OCI-LY7 (cell line): Measurements from ENCODE around the gene DPH7. TPM values are rescaled to one million over a fixed set of nuclear protein-coding genes. Genes with fewer than 3 reads are reported as not detected.

Experiments
- BruUV-seq: library from RNA; stranded (reverse); fragments of 400-500 nt; replicated peaks from 2 replicates; lab custom pipeline; 2021; lab: Mats Ljungman, UMichigan
- CTCF ChIA-PET: fragments of 300-600 bp; sonication (Branson Sonifier 250); formaldehyde crosslinking; loops from one replicate; lab custom pipeline; 2022; ENCODE audit warnings: antibody characterized with exemption; ENCODE audit not compliant: unreplicated experiment; lab: Charles Lee
- POLR2A ChIA-PET: fragments of 300-600 bp; sonication (Branson Sonifier 250); formaldehyde crosslinking; loops from one replicate; lab custom pipeline; 2022; ENCODE audit warnings: antibody characterized with exemption; lab: Charles Lee
- DNase-seq: peaks from one replicate; pipeline ENCODE4 v3.0.0-alpha.2; 2015; ENCODE audit warnings: low spot score
- H2AFZ ChIP-seq: fragments of 200-600 bp; sonication (generic), shearing (Covaris generic); 2 replicates; pipeline ENCODE4 v1.6.1; 2014; ENCODE audit warnings: mild to moderate bottlenecking, antibody characterized with exemption, low read length, moderate library complexity
- H3K27ac ChIP-seq: fragments of 200-600 bp; sonication (generic); 2 replicates; pipeline ENCODE4 v1.5.1; 2014; ENCODE audit warnings: mixed run types, low read depth, mild to moderate bottlenecking, moderate library complexity, low read length, inconsistent platforms; ENCODE audit not compliant: poor library complexity, severe bottlenecking
- H3K36me3 ChIP-seq: fragments of 200-600 bp; sonication (generic); 2 replicates; pipeline ENCODE4 v1.6.1; 2014; ENCODE audit warnings: mild to moderate bottlenecking, antibody characterized with exemption, low read length, moderate library complexity, mixed read lengths; ENCODE audit not compliant: insufficient read depth
- H3K4me1 ChIP-seq: fragments of 200-600 bp; sonication (generic); 2 replicates; pipeline ENCODE4 v1.5.1; 2014; ENCODE audit warnings: mild to moderate bottlenecking, low read length; ENCODE audit not compliant: insufficient read depth, poor library complexity, severe bottlenecking
- H3K4me2 ChIP-seq: fragments of 200-600 bp; sonication (generic); 2 replicates; pipeline ENCODE4 v1.6.1; 2014; ENCODE audit warnings: mild to moderate bottlenecking, low read length
- H3K4me3 ChIP-seq: fragments of 200-600 bp; sonication (generic); 2 replicates; pipeline ENCODE4 v1.5.1; 2014; ENCODE audit warnings: mild to moderate bottlenecking, low read depth, low read length; ENCODE audit not compliant: poor library complexity, severe bottlenecking
- H3K79me2 ChIP-seq: fragments of 200-600 bp; sonication (generic); 2 replicates; pipeline ENCODE4 v1.6.1; 2016; ENCODE audit warnings: low read depth, mild to moderate bottlenecking, low read length, moderate library complexity, mixed read lengths; ENCODE audit not compliant: insufficient read depth
- H3K9me2 ChIP-seq: fragments of 200-600 bp; sonication (generic); 2 replicates; pipeline ENCODE4 v1.6.1; 2016; ENCODE audit warnings: mild to moderate bottlenecking, low read length, mixed read lengths; ENCODE audit not compliant: insufficient read depth
- H3K9me3 ChIP-seq: fragments of 200-600 bp; sonication (generic); 2 replicates; pipeline ENCODE4 v1.6.1; 2014; ENCODE audit warnings: mild to moderate bottlenecking, mixed run types, low read length, mixed read lengths
- H4K20me1 ChIP-seq: fragments of 200-600 bp; sonication (generic); 2 replicates; pipeline ENCODE4 v1.6.1; 2014; ENCODE audit warnings: mild to moderate bottlenecking, antibody characterized with exemption, low read length, moderate library complexity, mixed read lengths; ENCODE audit not compliant: insufficient read depth
- CTCF ChIP-seq: fragments of 200-600 bp; sonication (generic); conservative IDR thresholded peaks from 2 replicates; pipeline ENCODE4 v1.5.1; 2014; ENCODE audit warnings: mild to moderate bottlenecking, antibody characterized with exemption, low read length, moderate library complexity, mixed read lengths
- EZH2phosphoT487 ChIP-seq: fragments of 200-600 bp; sonication (generic); IDR thresholded peaks from 2 replicates; pipeline ENCODE4 v1.6.1; 2018; ENCODE audit warnings: low read depth, borderline replicate concordance, mild to moderate bottlenecking, mixed run types, antibody characterized with exemption, low read length, moderate library complexity, mixed read lengths
- intact Hi-C: fragments of 100-400 bp; cut with micrococcal nuclease; formaldehyde crosslinking; loops from one replicate; pipeline ENCODE4 v1.10.0; 2022; ENCODE audit not compliant: unreplicated experiment
- total RNA-seq, 2 experiments: library from RNA; depleted of rRNA in 1 of 2; stranded (reverse); fragments of >200 nt in 1 of 2; shearing (Covaris generic) in 1 of 2; gene quantifications; 2 replicates each; pipeline ENCODE4 v1.2.3, GENCODE V29; 2014 to 2022

Gene DPH7
- total RNA-seq, 2 experiments from 2014 or later, result 72.9 to 95.6 TPM

GRCh38 chr9:137592767-137593166, 14.0 kb upstream of the DPH7 start:
- H3K9me2 ChIP-seq, result no peaks in the 10 kb centered on the region
- no TSS peak for BruUV-seq

GRCh38 chr9:137590469-137591383, 12.0 kb upstream of the DPH7 start, which contains the start of gene ZMYND19:
Gene ZMYND19 (minus strand): TSS chr9:137590512. CDS start chr9:137590263, 249 bp downstream.
- ChIA-PET CTCF (interaction anchor here (1.2 kb wide), 1 partner anchor 79 kb away, joined by 3 read pairs; no protein-coding TSS in a partner anchor), POLR2A (interaction anchor here (0.5 to 1.1 kb wide), 5 partner anchors 10 to 37 kb away, joined by 3 to 7 read pairs (median 3); partner anchors contain the start of gene ARRDC1)
- Histone ChIP-seq H2AFZ (peak within 1 kb of the TSS; percentile 92; the same call in 1 of the 2 replicates), H3K79me2 (peaks cover 15% of the 10 kb centered on the region; the same call in 1 of the 2 replicates), H3K4me3 (peak within 1 kb of the TSS; percentile 96), H3K4me2 (peak within 1 kb of the TSS; percentile 93), H3K27ac (peak within 1 kb of the TSS; percentile 29), H3K9me2 (no peaks in the 10 kb centered on the region), H3K4me1 (peaks cover 13% of the 10 kb centered on the region), H3K9me3 (no peaks in the 10 kb centered on the region), H3K36me3 (peaks cover 37% of the 10 kb centered on the region), H4K20me1 (peaks cover 8% of the 10 kb centered on the region)
- no peak for TF ChIP-seq CTCF
- intact Hi-C loops, result loop anchor here (1.0 to 2.0 kb wide), 2 partner anchors 14 to 15 kb away; partner anchors contain the start of gene ARRDC1
- BruUV-seq, result no TSS peak
- DNase-seq, result peak; percentile 93

More at GRCh38 chr9:137592767-137593166, 14.0 kb upstream of the DPH7 start:
- DNase-seq, result no peak
- no peak overlapping the region for H2AFZ ChIP-seq
- peaks cover 13% of the 10 kb centered on the region for H3K4me1 ChIP-seq
- peaks cover 16% of the 10 kb centered on the region for H3K36me3 ChIP-seq
- H3K27ac ChIP-seq, result no peak overlapping the region
- CTCF ChIA-PET, result no interaction called here
- H3K9me3 ChIP-seq, result no peaks in the 10 kb centered on the region
- intact Hi-C loops, result no loop called here
- TF ChIP-seq CTCF (no peak), EZH2phosphoT487 (no peak)
- H3K79me2 ChIP-seq, result peaks cover 15% of the 10 kb centered on the region; the same call in 1 of the 2 replicates
- H3K4me3 ChIP-seq, result no peak overlapping the region
- H4K20me1 ChIP-seq, result peaks cover 8% of the 10 kb centered on the region
- POLR2A ChIA-PET, result no interaction called here
- H3K4me2 ChIP-seq, result no peak overlapping the region
